A549 (cell line): ENCODE measurements around the gene NALCN. TPM values are rescaled to one million over a fixed set of nuclear protein-coding genes. Genes with fewer than 3 reads are reported as not detected.

Experiments used
- ATAC-seq, 2 experiments: fragments of 200-7000 bp in 1 of 2; fragments of >200 bp in 1 of 2; cut with Nextera tagmentation in 1 of 2; cut with Tn5 transposase in 1 of 2; 3 replicates each; pipeline versions ENCODE4 v1.8.0 to v1.9.1; 2018 to 2020; ENCODE audit warnings: mild to moderate bottlenecking in 1 of 2, moderate library complexity in 1 of 2
- CTCF ChIA-PET: fragments of 300-600 bp; sonication (Branson Sonifier 250); formaldehyde crosslinking; extraction: SDS; loops from one replicate; lab custom pipeline; 2021; ENCODE audit warnings: antibody characterized with exemption, inconsistent platforms; lab: Yijun Ruan, JAX
- POLR2A ChIA-PET: fragments of 350-600 bp; formaldehyde crosslinking; extraction: SDS; loops from one replicate; lab custom pipeline; 2021; ENCODE audit warnings: antibody characterized with exemption, inconsistent platforms; lab: Yijun Ruan, JAX
- DNase-seq, 2 experiments: peaks; one replicate each; pipeline versions ENCODE4 v3.0.0 to v3.0.0-alpha.2; 2011 to 2016; ENCODE audit warnings: low read depth in 1 of 2, low spot score in 1 of 2
- FAIRE-seq: peaks from 2 replicates; lab custom pipeline; 2011; peaks lifted over from hg19 to GRCh38; lab: Jason Lieb, UNC
- H3K27ac ChIP-seq, 2 experiments: fragments of >200 bp; sonication (Bioruptor Twin); formaldehyde crosslinking; 3 replicates each; pipeline ENCODE4 v1.5.1; 2016 to 2017
- H3K4me1 ChIP-seq: fragments of >200 bp; sonication (Bioruptor Twin); formaldehyde crosslinking; 3 replicates; pipeline ENCODE4 v1.6.1; 2016
- H3K4me2 ChIP-seq: fragments of >200 bp; sonication (Bioruptor Twin); formaldehyde crosslinking; 3 replicates; pipeline ENCODE4 v1.6.1; 2016
- H3K4me3 ChIP-seq: fragments of >200 bp; sonication (Bioruptor Twin); formaldehyde crosslinking; 3 replicates; pipeline ENCODE4 v1.5.1; 2016
- H3K9me3 ChIP-seq: fragments of >200 bp; sonication (Bioruptor Twin); formaldehyde crosslinking; 3 replicates; pipeline ENCODE4 v1.6.1; 2016
- EHF ChIP-seq: fragments of 250-450 bp; sonication (Bioruptor Pico); IDR thresholded peaks from 2 replicates; pipeline ENCODE4 v1.5.0; 2020; ENCODE audit warnings: mild to moderate bottlenecking
- EHMT2 ChIP-seq: fragments of 200-600 bp; sonication (generic); IDR thresholded peaks from 2 replicates; pipeline ENCODE4 v1.6.1; 2016; ENCODE audit warnings: antibody characterized with exemption, low read depth, mild to moderate bottlenecking, moderate library complexity
- KDM1A ChIP-seq: fragments of 200-600 bp; sonication (generic); IDR thresholded peaks from 2 replicates; pipeline ENCODE4 v1.6.1; 2016; ENCODE audit warnings: low read depth, mild to moderate bottlenecking
- MAZ ChIP-seq: fragments of 150-350 bp; IDR thresholded peaks from 2 replicates; pipeline ENCODE4 v1.6.1; 2014; ENCODE audit warnings: antibody characterized with exemption, low read depth, low read length, borderline replicate concordance
- NFE2L2 ChIP-seq: fragments of 150-350 bp; conservative IDR thresholded peaks from 2 replicates; pipeline ENCODE4 v1.6.1; 2014; ENCODE audit warnings: low read length
- NPAS2 ChIP-seq: fragments of 250-450 bp; sonication (Bioruptor Pico); IDR thresholded peaks from 2 replicates; pipeline ENCODE4 v1.8.0; 2022; ENCODE audit warnings: mild to moderate bottlenecking, moderate library complexity, borderline replicate concordance
- NR3C1 ChIP-seq: fragments of >200 bp; sonication (Bioruptor Twin); formaldehyde crosslinking; IDR thresholded peaks from 3 replicates; pipeline ENCODE4 v1.6.1; 2017
- PHF8 ChIP-seq: fragments of 200-600 bp; sonication (generic); IDR thresholded peaks from 2 replicates; pipeline ENCODE4 v1.6.1; 2016; ENCODE audit warnings: low read depth, mild to moderate bottlenecking, antibody characterized with exemption, moderate library complexity, borderline replicate concordance
- POLR2A ChIP-seq: IDR thresholded peaks from 2 replicates; pipeline ENCODE4 v1.6.1; 2012; ENCODE audit warnings: mild to moderate bottlenecking, low read length
- RAD21 ChIP-seq, 2 experiments: fragments of >200 bp in 1 of 2; sonication (Bioruptor Twin) in 1 of 2; formaldehyde crosslinking in 1 of 2; IDR thresholded peaks in 1 of 2; conservative IDR thresholded peaks in 1 of 2; 2 replicates in 1 of 2; 3 replicates in 1 of 2; pipeline ENCODE4 v1.6.1; 2012 to 2018; ENCODE audit warnings: inconsistent platforms in 1 of 2
- SMC3 ChIP-seq: fragments of >200 bp; sonication (Bioruptor Twin); formaldehyde crosslinking; IDR thresholded peaks from 3 replicates; pipeline ENCODE4 v1.6.1; 2018; ENCODE audit warnings: inconsistent platforms
- ZC3H11A ChIP-seq: fragments of 450-650 bp; IDR thresholded peaks from 2 replicates; pipeline ENCODE4 v1.6.1; 2014; ENCODE audit warnings: antibody characterized with exemption, mild to moderate bottlenecking
- ZNF302 ChIP-seq: fragments of 250-450 bp; sonication (Bioruptor Pico); IDR thresholded peaks from 2 replicates; pipeline ENCODE4 v1.9.0; 2021; ENCODE audit warnings: inconsistent platforms, mild to moderate bottlenecking, moderate library complexity
- ZSCAN20 ChIP-seq: fragments of 250-450 bp; sonication (Bioruptor Pico); IDR thresholded peaks from 2 replicates; pipeline ENCODE4 v1.8.0; 2022; ENCODE audit warnings: mild to moderate bottlenecking, moderate library complexity
- WGBS: methylation state at CpG from one replicate; pipeline ENCODE4 v1.1.6; 2017; ENCODE audit errors: missing lambda C conversion rate; 5-methylcytosine and 5-hydroxymethylcytosine counted together
- polyA plus RNA-seq, 4 experiments: library from polyadenylated mRNA; depleted of rRNA in 3 of 4; stranded (reverse); fragments of >200 nt; fragmentation: RNase III in 1 of 4; extraction: RNeasy Plus Mini Kit Qiagen cat#74134 plus additional on column Dnase treatment in 1 of 4; gene quantifications; 2 replicates in 3 of 4; 3 replicates in 1 of 4; pipeline ENCODE4 v1.2.3, GENCODE V29; 2011 to 2017
- TF ChIP-seq, protein P1 (sequence below): IDR thresholded peaks from 2 replicates; pipeline ENCODE4 v1.6.1; 2012
- TF ChIP-seq, protein P2 (sequence below): fragments of >200 bp; sonication (Bioruptor Twin); formaldehyde crosslinking; IDR thresholded peaks from 3 replicates; pipeline ENCODE4 v1.6.1; 2016
- TF ChIP-seq, protein P3 (sequence below): fragments of 450-650 bp; IDR thresholded peaks from 2 replicates; pipeline ENCODE4 v1.6.1; 2014; ENCODE audit warnings: antibody characterized with exemption
- TF ChIP-seq, protein P4 (sequence below): fragments of >200 bp; sonication (Bioruptor Twin); formaldehyde crosslinking; IDR thresholded peaks from 2 replicates; pipeline ENCODE4 v1.6.1; 2016
- TF ChIP-seq, protein P5 (sequence below): fragments of 150-350 bp; IDR thresholded peaks from 2 replicates; pipeline ENCODE4 v1.6.1; 2014; ENCODE audit warnings: low read depth, mild to moderate bottlenecking, low read length
- TF ChIP-seq, protein P6 (sequence below): fragments of 250-450 bp; sonication (Bioruptor Pico); IDR thresholded peaks from 2 replicates; pipeline ENCODE4 v1.5.0; 2020; ENCODE audit warnings: low read depth, mild to moderate bottlenecking, moderate library complexity

Gene NALCN
- polyA plus RNA-seq, 2 of the 4 experiments (the other 2 are of a cell fraction) = 1.8 to 4.9 TPM

DNA sequence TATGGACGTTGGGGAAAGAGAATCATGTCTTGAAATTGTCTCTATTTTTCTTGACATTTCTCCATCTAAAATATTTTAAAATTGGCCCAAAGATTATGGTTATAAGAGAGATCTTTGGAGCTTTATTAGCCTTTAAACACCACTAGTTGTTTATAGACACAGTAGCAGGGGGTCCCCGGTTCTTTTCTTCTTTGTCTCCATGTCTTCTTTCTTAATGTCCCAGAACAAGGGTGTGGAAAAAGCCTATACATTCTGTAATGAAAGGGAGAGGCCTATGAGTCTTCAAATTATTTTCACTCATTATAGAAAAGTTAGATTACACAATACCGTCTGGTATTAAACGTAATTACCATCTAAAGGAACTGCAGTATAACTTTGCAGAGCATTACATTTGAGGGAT, 300.0 kb downstream of the NALCN start (continued):
- no peak for TF ChIP-seq MAZ
- TF ChIP-seq NR3C1 = no peak
- TF ChIP-seq, protein P1, sequence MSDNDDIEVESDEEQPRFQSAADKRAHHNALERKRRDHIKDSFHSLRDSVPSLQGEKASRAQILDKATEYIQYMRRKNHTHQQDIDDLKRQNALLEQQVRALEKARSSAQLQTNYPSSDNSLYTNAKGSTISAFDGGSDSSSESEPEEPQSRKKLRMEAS = no peak
- no peak for TF ChIP-seq PHF8
- no peak for TF ChIP-seq EHF (CRISPR knock-in tag)

DNA sequence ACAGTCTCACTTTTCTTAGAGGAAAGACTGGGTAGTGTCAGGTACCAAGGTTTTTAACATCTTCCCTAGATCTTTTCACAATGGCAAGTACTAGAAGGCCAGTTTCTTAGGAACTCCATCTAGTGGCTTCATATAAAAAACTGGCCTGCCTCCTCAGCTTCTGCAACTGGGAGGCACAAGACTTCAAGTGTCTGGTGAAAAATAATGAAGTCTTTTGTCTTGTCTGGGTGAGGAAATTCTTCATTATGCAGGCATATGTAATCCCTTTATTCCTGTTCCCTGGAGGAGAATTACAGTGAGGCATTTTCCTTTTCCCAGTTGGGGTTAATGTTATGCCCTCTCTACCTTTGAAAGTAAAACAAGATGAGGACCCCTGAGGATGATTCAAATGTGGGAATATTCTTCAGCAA, 300.5 kb downstream of the NALCN start:
- CTCF ChIA-PET = no interaction called here
- no peak for ATAC-seq

DNA sequence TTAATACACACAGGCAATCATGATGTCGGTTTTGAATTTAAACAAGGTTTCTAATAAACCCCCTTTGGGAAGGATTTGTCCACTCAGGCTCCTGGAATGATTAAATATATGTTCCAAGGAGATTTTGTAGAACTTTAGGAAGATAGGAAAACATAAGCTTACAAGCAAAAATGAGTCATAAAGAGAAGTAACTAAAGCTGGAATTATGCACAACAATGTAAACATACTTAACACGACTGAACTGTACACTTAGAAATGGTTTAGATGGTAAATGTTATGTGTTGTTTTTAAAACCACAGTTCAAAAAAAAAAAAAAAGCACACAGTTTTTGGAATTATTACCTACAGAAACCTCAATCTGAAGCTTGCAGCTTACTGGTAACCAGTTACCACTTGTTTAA, 304.4 kb downstream of the NALCN start:
- ChIA-PET POLR2A (no interaction called here), CTCF (interaction anchor here (0.7 kb wide), 1 partner anchor 12 kb away, joined by 3 read pairs; no protein-coding TSS in a partner anchor)
- DNase-seq (no peak), ATAC-seq (no peak), FAIRE-seq (no peak)
- H3K4me1 ChIP-seq = no peaks in the 10 kb centered on the region
- H3K27ac ChIP-seq = no peak overlapping the region
- no peaks in the 10 kb centered on the region for H3K9me3 ChIP-seq
- no peak overlapping the region for H3K4me3 ChIP-seq
- WGBS = 36% methylated on average over 2 of the region's 2 CpGs
- no peak overlapping the region for H3K4me2 ChIP-seq
- TF ChIP-seq, protein P2, sequence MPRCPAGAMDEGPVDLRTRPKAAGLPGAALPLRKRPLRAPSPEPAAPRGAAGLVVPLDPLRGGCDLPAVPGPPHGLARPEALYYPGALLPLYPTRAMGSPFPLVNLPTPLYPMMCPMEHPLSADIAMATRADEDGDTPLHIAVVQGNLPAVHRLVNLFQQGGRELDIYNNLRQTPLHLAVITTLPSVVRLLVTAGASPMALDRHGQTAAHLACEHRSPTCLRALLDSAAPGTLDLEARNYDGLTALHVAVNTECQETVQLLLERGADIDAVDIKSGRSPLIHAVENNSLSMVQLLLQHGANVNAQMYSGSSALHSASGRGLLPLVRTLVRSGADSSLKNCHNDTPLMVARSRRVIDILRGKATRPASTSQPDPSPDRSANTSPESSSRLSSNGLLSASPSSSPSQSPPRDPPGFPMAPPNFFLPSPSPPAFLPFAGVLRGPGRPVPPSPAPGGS = no peak
- no peak for TF ChIP-seq POLR2A
- TF ChIP-seq RAD21 (conservative IDR thresholded peaks at IDR 0.05 in 1 of 2, IDR thresholded peaks at IDR 0.05 in 1 of 2) = no peak
- no peak for TF ChIP-seq NFE2L2
- no peak for TF ChIP-seq ZNF302 (CRISPR knock-in tag)
- TF ChIP-seq KDM1A = no peak
- TF ChIP-seq EHMT2 = no peak
- TF ChIP-seq NPAS2 (CRISPR knock-in tag) = no peak
- TF ChIP-seq, protein P3, sequence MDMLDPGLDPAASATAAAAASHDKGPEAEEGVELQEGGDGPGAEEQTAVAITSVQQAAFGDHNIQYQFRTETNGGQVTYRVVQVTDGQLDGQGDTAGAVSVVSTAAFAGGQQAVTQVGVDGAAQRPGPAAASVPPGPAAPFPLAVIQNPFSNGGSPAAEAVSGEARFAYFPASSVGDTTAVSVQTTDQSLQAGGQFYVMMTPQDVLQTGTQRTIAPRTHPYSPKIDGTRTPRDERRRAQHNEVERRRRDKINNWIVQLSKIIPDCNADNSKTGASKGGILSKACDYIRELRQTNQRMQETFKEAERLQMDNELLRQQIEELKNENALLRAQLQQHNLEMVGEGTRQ = no peak
- TF ChIP-seq ZC3H11A = no peak
- TF ChIP-seq ZSCAN20 (CRISPR knock-in tag) = no peak
- TF ChIP-seq, protein P1 = no peak
- TF ChIP-seq, protein P4, sequence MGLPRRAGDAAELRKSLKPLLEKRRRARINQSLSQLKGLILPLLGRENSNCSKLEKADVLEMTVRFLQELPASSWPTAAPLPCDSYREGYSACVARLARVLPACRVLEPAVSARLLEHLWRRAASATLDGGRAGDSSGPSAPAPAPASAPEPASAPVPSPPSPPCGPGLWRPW = no peak
- TF ChIP-seq NR3C1 = no peak
- no peak for TF ChIP-seq SMC3

More for the DNA sequence above, 300.5 kb downstream of the NALCN start:
- Histone ChIP-seq H3K4me1 (no peaks in the 10 kb centered on the region), H3K9me3 (no peaks in the 10 kb centered on the region), H3K4me2 (no peak overlapping the region), H3K4me3 (no peak overlapping the region), H3K27ac (no peak overlapping the region)
- DNase-seq = peak in 1 of 2 experiments; percentile 13
- POLR2A ChIA-PET = no interaction called here
- FAIRE-seq = no peak
- TF ChIP-seq, protein P5, sequence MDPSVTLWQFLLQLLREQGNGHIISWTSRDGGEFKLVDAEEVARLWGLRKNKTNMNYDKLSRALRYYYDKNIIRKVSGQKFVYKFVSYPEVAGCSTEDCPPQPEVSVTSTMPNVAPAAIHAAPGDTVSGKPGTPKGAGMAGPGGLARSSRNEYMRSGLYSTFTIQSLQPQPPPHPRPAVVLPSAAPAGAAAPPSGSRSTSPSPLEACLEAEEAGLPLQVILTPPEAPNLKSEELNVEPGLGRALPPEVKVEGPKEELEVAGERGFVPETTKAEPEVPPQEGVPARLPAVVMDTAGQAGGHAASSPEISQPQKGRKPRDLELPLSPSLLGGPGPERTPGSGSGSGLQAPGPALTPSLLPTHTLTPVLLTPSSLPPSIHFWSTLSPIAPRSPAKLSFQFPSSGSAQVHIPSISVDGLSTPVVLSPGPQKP = no peak
- TF ChIP-seq RAD21 (conservative IDR thresholded peaks at IDR 0.05 in 1 of 2, IDR thresholded peaks at IDR 0.05 in 1 of 2) (no peak), ZNF302 (CRISPR knock-in tag) (no peak)
- TF ChIP-seq, protein P6, sequence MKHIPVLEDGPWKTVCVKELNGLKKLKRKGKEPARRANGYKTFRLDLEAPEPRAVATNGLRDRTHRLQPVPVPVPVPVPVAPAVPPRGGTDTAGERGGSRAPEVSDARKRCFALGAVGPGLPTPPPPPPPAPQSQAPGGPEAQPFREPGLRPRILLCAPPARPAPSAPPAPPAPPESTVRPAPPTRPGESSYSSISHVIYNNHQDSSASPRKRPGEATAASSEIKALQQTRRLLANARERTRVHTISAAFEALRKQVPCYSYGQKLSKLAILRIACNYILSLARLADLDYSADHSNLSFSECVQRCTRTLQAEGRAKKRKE (CRISPR knock-in tag) = no peak
